GM12878 (cell line): ENCODE measurements around the gene PKD1L1. TPM values are rescaled to one million over a fixed set of nuclear protein-coding genes. Genes with fewer than 3 reads are reported as not detected.

Source experiments
- ATAC-seq: fragments of 200-7000 bp; cut with Tn5 transposase; 3 replicates; pipeline ENCODE4 v1.9.1; 2020; ENCODE audit warnings: mild to moderate bottlenecking, moderate library complexity
- BruUV-seq: library from RNA; stranded (reverse); fragments of 400-500 nt; replicated peaks from 2 replicates; lab custom pipeline; 2021; lab: Mats Ljungman, UMichigan
- CTCF ChIA-PET: fragments of 300-600 bp; sonication (Branson Sonifier 250); formaldehyde crosslinking; extraction: SDS; loops from one replicate; lab custom pipeline; 2021; ENCODE audit warnings: inconsistent platforms; lab: Yijun Ruan, JAX
- POLR2A ChIA-PET: fragments of 350-600 bp; formaldehyde crosslinking; extraction: SDS; loops from one replicate; lab custom pipeline; 2021; ENCODE audit warnings: inconsistent platforms; lab: Charles Lee
- RAD21 ChIA-PET: fragments of 300-600 bp; sonication (Branson Sonifier 250); formaldehyde crosslinking; loops from one replicate; lab custom pipeline; 2023; ENCODE audit warnings: antibody characterized with exemption; ENCODE audit not compliant: unreplicated experiment; lab: Charles Lee
- SMC1A ChIA-PET: fragments of 300-600 bp; sonication (Branson Sonifier 250); formaldehyde crosslinking; loops from one replicate; lab custom pipeline; 2023; ENCODE audit not compliant: unreplicated experiment, uncharacterized antibody; lab: Charles Lee
- DNase-seq: peaks from one replicate; pipeline ENCODE4 v3.0.0-alpha.2; 2011; ENCODE audit warnings: low read depth, low spot score
- FAIRE-seq: peaks from 3 replicates; lab custom pipeline; 2011; peaks lifted over from hg19 to GRCh38; lab: Jason Lieb, UNC
- H2AFZ ChIP-seq: 2 replicates; pipeline ENCODE4 v1.6.0; 2011; ENCODE audit warnings: low read depth, low read length, control low read depth; ENCODE audit not compliant: control insufficient read depth
- H3K27ac ChIP-seq: 2 replicates; pipeline ENCODE4 v1.5.1; 2011; ENCODE audit warnings: control low read depth; ENCODE audit not compliant: control insufficient read depth, insufficient read depth
- H3K27me3 ChIP-seq, 2 experiments: replicated peaks in 1 of 2; 2 replicates each; pipeline versions ENCODE4 v1.6.0 to v1.6.1; 2011; ENCODE audit warnings: low read length in 1 of 2; ENCODE audit not compliant: control insufficient read depth in 2 of 2, insufficient read depth in 2 of 2
- H3K36me3 ChIP-seq, 2 experiments: 2 replicates each; pipeline ENCODE4 v1.5.1; 2011; ENCODE audit warnings: low read length in 1 of 2; ENCODE audit not compliant: control insufficient read depth in 2 of 2, insufficient read depth in 2 of 2
- H3K4me1 ChIP-seq: 2 replicates; pipeline ENCODE4 v1.6.1; 2011; ENCODE audit warnings: mild to moderate bottlenecking, low read length, moderate library complexity, mixed read lengths; ENCODE audit not compliant: control insufficient read depth, insufficient read depth
- H3K4me2 ChIP-seq: 2 replicates; pipeline ENCODE4 v1.6.0; 2011; ENCODE audit warnings: control low read depth; ENCODE audit not compliant: control insufficient read depth, insufficient read depth
- H3K4me3 ChIP-seq: fragments of 200-600 bp; sonication (generic); 2 replicates; pipeline ENCODE4 v1.5.1; 2016
- H3K79me2 ChIP-seq: 2 replicates; pipeline ENCODE4 v1.6.0; 2011; ENCODE audit warnings: low read length; ENCODE audit not compliant: control insufficient read depth, insufficient read depth
- H3K9ac ChIP-seq: 2 replicates; pipeline ENCODE4 v1.8.0; 2011; ENCODE audit warnings: low read length, control low read depth, mixed read lengths; ENCODE audit not compliant: control insufficient read depth, insufficient read depth
- H3K9me3 ChIP-seq: replicated peaks from 3 replicates; pipeline ENCODE4 v1.5.1; 2011; ENCODE audit warnings: mild to moderate bottlenecking, low read length; ENCODE audit not compliant: control insufficient read depth, insufficient read depth
- H4K20me1 ChIP-seq: 2 replicates; pipeline ENCODE4 v1.6.0; 2011; ENCODE audit not compliant: control insufficient read depth, insufficient read depth
- BHLHE40 ChIP-seq, 2 experiments: fragments of 450-650 bp in 1 of 2; IDR thresholded peaks; 2 replicates each; pipeline ENCODE4 v1.6.1; 2011 to 2017; ENCODE audit warnings: low read depth in 2 of 2, borderline replicate concordance in 1 of 2, improper control_type of control experiment in 1 of 2, low read length in 1 of 2, mild to moderate bottlenecking in 1 of 2
- CHD1 ChIP-seq: IDR thresholded peaks from 2 replicates; pipeline ENCODE4 v1.6.1; 2012; ENCODE audit warnings: low read depth, low read length, improper control_type of control experiment
- LARP7 ChIP-seq: fragments of 450-650 bp; IDR thresholded peaks from 2 replicates; pipeline ENCODE4 v1.6.1; 2017; ENCODE audit warnings: mild to moderate bottlenecking
- MLLT1 ChIP-seq: fragments of 450-650 bp; IDR thresholded peaks from 2 replicates; pipeline ENCODE4 v1.6.1; 2016; ENCODE audit warnings: mild to moderate bottlenecking
- NFYA ChIP-seq: IDR thresholded peaks from 2 replicates; pipeline ENCODE4 v1.6.1; 2011; ENCODE audit warnings: low read depth, mild to moderate bottlenecking, low read length, improper control_type of control experiment, borderline replicate concordance
- RAD51 ChIP-seq: fragments of 450-650 bp; IDR thresholded peaks from 2 replicates; pipeline ENCODE4 v1.6.1; 2016; ENCODE audit warnings: moderate library complexity, mild to moderate bottlenecking, inconsistent platforms
- RB1 ChIP-seq: fragments of 450-650 bp; formaldehyde crosslinking; IDR thresholded peaks from 2 replicates; pipeline ENCODE4 v1.6.1; 2017; ENCODE audit warnings: mild to moderate bottlenecking, borderline replicate concordance
- SP1 ChIP-seq: IDR thresholded peaks from one replicate; pipeline ENCODE4 v1.6.1; 2011; ENCODE audit warnings: low read depth, low read length
- USF2 ChIP-seq: IDR thresholded peaks from 2 replicates; pipeline ENCODE4 v1.6.1; 2011; ENCODE audit warnings: low read depth, low read length, improper control_type of control experiment, borderline replicate concordance
- ZNF217 ChIP-seq: fragments of 450-650 bp; IDR thresholded peaks from 2 replicates; pipeline ENCODE4 v1.6.1; 2017; ENCODE audit warnings: antibody characterized with exemption, mild to moderate bottlenecking
- WGBS: methylation state at CpG from one replicate; pipeline ENCODE4 v1.1.6; 2016; ENCODE audit warnings: low lambda C conversion rate; ENCODE audit not compliant: insufficient replicate concordance, insufficient coverage; ENCODE audit errors: missing lambda C conversion rate; 5-methylcytosine and 5-hydroxymethylcytosine counted together
- in situ Hi-C: fragments of 300-500 bp; cut with MboI; formaldehyde crosslinking; loops from 9 replicates; pipeline ENCODE4 v1.14.3; 2018; ENCODE audit warnings: mixed read lengths
- intact Hi-C: fragments of 100-400 bp; cut with micrococcal nuclease; formaldehyde crosslinking; loops from one replicate; pipeline ENCODE4 v1.14.2; 2022; ENCODE audit not compliant: unreplicated experiment
- polyA plus RNA-seq, 11 experiments: library from polyadenylated mRNA; depleted of rRNA in 4 of 11; unstranded in 6 of 11; stranded (reverse) in 5 of 11; fragments of >200 nt; fragmentation: Nextera tagmentation in 4 of 11; fragmentation: Illumina TruSeq in 1 of 11; extraction: Ambion mirVana in 4 of 11; extraction: Trizol in 1 of 11; gene quantifications; 1 replicate in 1 of 11; 2 replicates in 10 of 11; pipeline versions ENCODE4 v1.2.1 to v1.2.3, GENCODE V29; 2011 to 2016; ENCODE audit warnings: inconsistent platforms in 2 of 11, missing spikeins in 2 of 11, low read depth in 1 of 11
- total RNA-seq, 4 experiments: library from RNA; depleted of rRNA in 3 of 4; stranded (reverse); fragments of >200 nt in 3 of 4; fragmentation: Illumina TruSeq in 1 of 4; extraction: Trizol in 1 of 4; gene quantifications; 2 replicates each; pipeline versions ENCODE4 v1.2.1 to v1.2.3, GENCODE V29; 2013 to 2021
- TF ChIP-seq, protein P1 (sequence below): fragments of 450-650 bp; IDR thresholded peaks from 2 replicates; pipeline ENCODE4 v1.6.1; 2018; ENCODE audit warnings: mild to moderate bottlenecking, low read depth, moderate library complexity; ENCODE audit not compliant: partially characterized antibody
- TF ChIP-seq, protein P2 (sequence below): fragments of 450-650 bp; formaldehyde crosslinking; IDR thresholded peaks from 2 replicates; pipeline ENCODE4 v1.4.0; 2022; ENCODE audit warnings: mild to moderate bottlenecking, moderate library complexity

The PKD1L1 gene
- total and polyA plus RNA-seq, 10 of the 15 experiments (the other 5 are each of a cell fraction or from before 2014, with no cell fraction given): under 0.01 to 0.05 (median 0.02) TPM; not detected in 3

GRCh38 chr7:47907981-47908616 lies 40.2 kb downstream of the PKD1L1 start:
- Histone ChIP-seq H3K27me3 (peaks cover 0 to 1% of the 10 kb centered on the region in 2 experiments; a peak in 1 of 4 replicates), H3K4me1 (no peaks in the 10 kb centered on the region), H3K79me2 (no peaks in the 10 kb centered on the region), H3K9ac (no peak overlapping the region), H3K4me3 (no peak overlapping the region), H3K27ac (no peak overlapping the region), H4K20me1 (no peaks in the 10 kb centered on the region), H3K9me3 (no peaks in the 10 kb centered on the region), H3K36me3 (no peaks in the 10 kb centered on the region), H3K4me2 (no peak overlapping the region)
- ATAC-seq (no peak), FAIRE-seq (no peak)
- intact Hi-C loops (no loop called here), in situ Hi-C loops (no loop called here)
- POLR2A ChIA-PET: no interaction called here
- TF ChIP-seq CHD1: no peak
- TF ChIP-seq RB1: no peak
- TF ChIP-seq NFYA: no peak
- no peak for TF ChIP-seq ZNF217
- no peak for TF ChIP-seq MLLT1
- no peak for TF ChIP-seq USF2
- no peak for TF ChIP-seq RAD51
- TF ChIP-seq, protein P1, sequence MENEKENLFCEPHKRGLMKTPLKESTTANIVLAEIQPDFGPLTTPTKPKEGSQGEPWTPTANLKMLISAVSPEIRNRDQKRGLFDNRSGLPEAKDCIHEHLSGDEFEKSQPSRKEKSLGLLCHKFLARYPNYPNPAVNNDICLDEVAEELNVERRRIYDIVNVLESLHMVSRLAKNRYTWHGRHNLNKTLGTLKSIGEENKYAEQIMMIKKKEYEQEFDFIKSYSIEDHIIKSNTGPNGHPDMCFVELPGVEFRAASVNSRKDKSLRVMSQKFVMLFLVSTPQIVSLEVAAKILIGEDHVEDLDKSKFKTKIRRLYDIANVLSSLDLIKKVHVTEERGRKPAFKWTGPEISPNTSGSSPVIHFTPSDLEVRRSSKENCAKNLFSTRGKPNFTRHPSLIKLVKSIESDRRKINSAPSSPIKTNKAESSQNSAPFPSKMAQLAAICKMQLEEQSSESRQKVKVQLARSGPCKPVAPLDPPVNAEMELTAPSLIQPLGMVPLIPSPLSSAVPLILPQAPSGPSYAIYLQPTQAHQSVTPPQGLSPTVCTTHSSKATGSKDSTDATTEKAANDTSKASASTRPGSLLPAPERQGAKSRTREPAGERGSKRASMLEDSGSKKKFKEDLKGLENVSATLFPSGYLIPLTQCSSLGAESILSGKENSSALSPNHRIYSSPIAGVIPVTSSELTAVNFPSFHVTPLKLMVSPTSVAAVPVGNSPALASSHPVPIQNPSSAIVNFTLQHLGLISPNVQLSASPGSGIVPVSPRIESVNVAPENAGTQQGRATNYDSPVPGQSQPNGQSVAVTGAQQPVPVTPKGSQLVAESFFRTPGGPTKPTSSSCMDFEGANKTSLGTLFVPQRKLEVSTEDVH: no peak
- TF ChIP-seq, protein P2, sequence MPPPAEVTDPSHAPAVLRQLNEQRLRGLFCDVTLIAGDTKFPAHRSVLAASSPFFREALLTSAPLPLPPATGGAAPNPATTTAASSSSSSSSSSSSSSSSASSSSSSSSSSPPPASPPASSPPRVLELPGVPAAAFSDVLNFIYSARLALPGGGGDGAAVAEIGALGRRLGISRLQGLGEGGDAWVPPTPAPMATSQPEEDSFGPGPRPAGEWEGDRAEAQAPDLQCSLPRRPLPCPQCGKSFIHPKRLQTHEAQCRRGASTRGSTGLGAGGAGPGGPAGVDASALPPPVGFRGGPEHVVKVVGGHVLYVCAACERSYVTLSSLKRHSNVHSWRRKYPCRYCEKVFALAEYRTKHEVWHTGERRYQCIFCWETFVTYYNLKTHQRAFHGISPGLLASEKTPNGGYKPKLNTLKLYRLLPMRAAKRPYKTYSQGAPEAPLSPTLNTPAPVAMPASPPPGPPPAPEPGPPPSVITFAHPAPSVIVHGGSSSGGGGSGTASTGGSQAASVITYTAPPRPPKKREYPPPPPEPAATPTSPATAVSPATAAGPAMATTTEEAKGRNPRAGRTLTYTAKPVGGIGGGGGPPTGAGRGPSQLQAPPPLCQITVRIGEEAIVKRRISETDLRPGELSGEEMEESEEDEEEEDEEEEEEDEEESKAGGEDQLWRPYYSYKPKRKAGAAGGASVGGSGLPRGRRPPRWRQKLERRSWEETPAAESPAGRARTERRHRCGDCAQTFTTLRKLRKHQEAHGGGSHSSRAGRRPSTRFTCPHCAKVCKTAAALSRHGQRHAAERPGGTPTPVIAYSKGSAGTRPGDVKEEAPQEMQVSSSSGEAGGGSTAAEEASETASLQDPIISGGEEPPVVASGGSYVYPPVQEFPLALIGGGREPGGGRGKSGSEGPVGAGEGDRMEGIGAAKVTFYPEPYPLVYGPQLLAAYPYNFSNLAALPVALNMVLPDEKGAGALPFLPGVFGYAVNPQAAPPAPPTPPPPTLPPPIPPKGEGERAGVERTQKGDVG (CRISPR knock-in tag): no peak
- TF ChIP-seq SP1: no peak
- no peak for TF ChIP-seq LARP7
- TF ChIP-seq BHLHE40 (IDR thresholded peaks at IDR 0.05; ENCODE audit: borderline replicate concordance in 1 of 2, low read depth in 2 of 2, low read length in 1 of 2): no peak
- TF ChIP-seq, all 136 proteins: peak for 0
- no peak for DNase-seq
- BruUV-seq: no TSS peak
- ChIA-PET RAD21 (no interaction called here), SMC1A (no interaction called here), CTCF (no interaction called here)
- H2AFZ ChIP-seq: no peak overlapping the region
- WGBS: 52% methylated on average over 9 of the region's 9 CpGs
